HEK293 (cell line): Measurements from ENCODE around the gene CHI3L1.

ENCODE experiments used
- CTCF ChIP-seq: fragments of 450-650 bp; formaldehyde crosslinking; IDR thresholded peaks from 2 replicates; pipeline ENCODE4 v1.5.1; 2016; ENCODE audit warnings: missing biosample characterization, missing genetic modification characterization
- REPIN1 ChIP-seq: fragments of 450-650 bp; formaldehyde crosslinking; IDR thresholded peaks from 2 replicates; pipeline ENCODE4 v1.5.1; 2017; ENCODE audit warnings: missing biosample characterization, missing genetic modification characterization, low read depth
- SP3 ChIP-seq: fragments of 450-650 bp; formaldehyde crosslinking; IDR thresholded peaks from 2 replicates; pipeline ENCODE4 v1.5.1; 2016; ENCODE audit warnings: missing biosample characterization, missing genetic modification characterization
- ZFP37 ChIP-seq: fragments of 450-650 bp; formaldehyde crosslinking; IDR thresholded peaks from 2 replicates; pipeline ENCODE4 v1.5.1; 2016; ENCODE audit warnings: missing biosample characterization, missing genetic modification characterization
- ZNF121 ChIP-seq: fragments of 450-650 bp; formaldehyde crosslinking; IDR thresholded peaks from 2 replicates; pipeline ENCODE4 v1.5.1; 2016; ENCODE audit warnings: missing biosample characterization, missing genetic modification characterization
- ZNF221 ChIP-seq: fragments of 450-650 bp; formaldehyde crosslinking; IDR thresholded peaks from 2 replicates; pipeline ENCODE4 v1.5.1; 2017; ENCODE audit warnings: missing biosample characterization, missing genetic modification characterization, borderline replicate concordance
- ZNF274 ChIP-seq, 2 experiments: fragments of 200-500 bp in 1 of 2; fragments of 450-650 bp in 1 of 2; sonication (Bioruptor generic) in 1 of 2; formaldehyde crosslinking in 1 of 2; IDR thresholded peaks; 2 replicates each; pipeline versions ENCODE4 v1.5.1 to v1.6.1; 2014 to 2016; ENCODE audit warnings: borderline replicate concordance in 1 of 2, inconsistent platforms in 1 of 2, low read length in 1 of 2, missing biosample characterization in 1 of 2, missing genetic modification characterization in 1 of 2
- ZNF335 ChIP-seq: fragments of 450-650 bp; formaldehyde crosslinking; conservative IDR thresholded peaks from 2 replicates; pipeline ENCODE4 v1.5.1; 2016; ENCODE audit warnings: missing biosample characterization, missing genetic modification characterization
- ZNF501 ChIP-seq: fragments of 450-650 bp; formaldehyde crosslinking; IDR thresholded peaks from 2 replicates; pipeline ENCODE4 v1.5.1; 2016; ENCODE audit warnings: missing biosample characterization, missing genetic modification characterization
- ZNF510 ChIP-seq: fragments of 450-650 bp; formaldehyde crosslinking; IDR thresholded peaks from 2 replicates; pipeline ENCODE4 v1.5.1; 2018; ENCODE audit warnings: mild to moderate bottlenecking, missing genetic modification characterization, missing biosample characterization; ENCODE audit not compliant: insufficient replicate concordance
- ZNF521 ChIP-seq: fragments of 450-650 bp; formaldehyde crosslinking; IDR thresholded peaks from 2 replicates; pipeline ENCODE4 v1.5.1; 2017; ENCODE audit warnings: missing biosample characterization, mild to moderate bottlenecking, missing genetic modification characterization
- ZNF544 ChIP-seq: fragments of 450-650 bp; formaldehyde crosslinking; IDR thresholded peaks from 2 replicates; pipeline ENCODE4 v1.5.0; 2017; ENCODE audit warnings: missing biosample characterization, missing genetic modification characterization
- ZSCAN30 ChIP-seq: fragments of 450-650 bp; IDR thresholded peaks from 2 replicates; pipeline ENCODE4 v1.5.1; 2018; ENCODE audit warnings: missing biosample characterization, mild to moderate bottlenecking, missing genetic modification characterization, moderate library complexity
- TF ChIP-seq, protein P1 (sequence below): fragments of 450-650 bp; formaldehyde crosslinking; optimal IDR thresholded peaks from 2 replicates; pipeline ENCODE3; 2016; ENCODE audit warnings: missing biosample characterization, mild to moderate bottlenecking, missing genetic modification characterization

- TF ChIP-seq SP3 (no peak), REPIN1 (tag by site-specific recombination) (no peak), ZNF121 (tag by site-specific recombination) (no peak), ZNF335 (tag by site-specific recombination) (no peak), ZNF274 (IDR thresholded peaks at IDR 0.05; ENCODE audit: low read length) (no peak), ZNF274 (tag by site-specific recombination; IDR thresholded peaks at IDR 0.05; ENCODE audit: borderline replicate concordance) (no peak), CTCF (no peak), ZFP37 (tag by site-specific recombination) (no peak), ZNF501 (no peak), ZNF221 (tag by site-specific recombination) (no peak), ZNF544 (tag by site-specific recombination) (no peak), ZNF510 (tag by site-specific recombination) (no peak), ZSCAN30 (no peak), ZNF521 (tag by site-specific recombination) (no peak)
- TF ChIP-seq, protein P1, sequence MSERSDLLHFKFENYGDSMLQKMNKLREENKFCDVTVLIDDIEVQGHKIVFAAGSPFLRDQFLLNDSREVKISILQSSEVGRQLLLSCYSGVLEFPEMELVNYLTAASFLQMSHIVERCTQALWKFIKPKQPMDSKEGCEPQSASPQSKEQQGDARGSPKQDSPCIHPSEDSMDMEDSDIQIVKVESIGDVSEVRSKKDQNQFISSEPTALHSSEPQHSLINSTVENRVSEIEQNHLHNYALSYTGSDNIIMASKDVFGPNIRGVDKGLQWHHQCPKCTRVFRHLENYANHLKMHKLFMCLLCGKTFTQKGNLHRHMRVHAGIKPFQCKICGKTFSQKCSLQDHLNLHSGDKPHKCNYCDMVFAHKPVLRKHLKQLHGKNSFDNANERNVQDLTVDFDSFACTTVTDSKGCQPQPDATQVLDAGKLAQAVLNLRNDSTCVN: no peak
These were observed 48.4 kb downstream of the CHI3L1 start for GRCh38 chr1:203138066-203138465.
